Measurements from ENCODE around the gene C2orf69. TPM values are rescaled to one million over a fixed set of nuclear protein-coding genes. Genes with fewer than 3 reads are reported as not detected.
A peak's percentile ranks its signal among the peaks of the same experiment; 100 is the strongest.

C2orf69 gene
- total RNA-seq, 1 experiment from 2014 or later: 29.9 TPM

GRCh38 chr2:199916980-199917379, 5.9 kb downstream of the C2orf69 start:
- H3K4me3 Mint-ChIP-seq: no peak overlapping the region
- peaks cover 18% of the 10 kb centered on the region for H3K4me1 Mint-ChIP-seq
- H3K27ac Mint-ChIP-seq: no peak overlapping the region
- H3K9me3 Mint-ChIP-seq: peaks cover 29% of the 10 kb centered on the region
- no peak for DNase-seq (ENCODE audit: low spot score)
- ChIA-PET POLR2A (interaction anchor here (0.6 kb wide), 1 partner anchor 10 kb away, joined by 4 read pairs; no protein-coding TSS in a partner anchor), CTCF (no interaction called here)
- TF ChIP-seq ZNF232 (CRISPR knock-in tag; IDR thresholded peaks at IDR 0.05): no peak
- TF ChIP-seq PREB (CRISPR knock-in tag; IDR thresholded peaks at IDR 0.05; ENCODE audit: borderline replicate concordance): no peak
- TF ChIP-seq ATF1 (CRISPR knock-in tag; IDR thresholded peaks at IDR 0.05): no peak
- TF ChIP-seq ZNF512 (CRISPR knock-in tag; IDR thresholded peaks at IDR 0.05; ENCODE audit: borderline replicate concordance): no peak
- TF ChIP-seq ZNF416 (CRISPR knock-in tag; IDR thresholded peaks at IDR 0.05): no peak
- no peak for TF ChIP-seq MXD4 (CRISPR knock-in tag; IDR thresholded peaks at IDR 0.05; ENCODE audit: borderline replicate concordance)
- TF ChIP-seq MAX (CRISPR knock-in tag; IDR thresholded peaks at IDR 0.05): no peak
- no peak for TF ChIP-seq CTCF (IDR thresholded peaks at IDR 0.05)
- TF ChIP-seq SP1 (CRISPR knock-in tag; conservative IDR thresholded peaks at IDR 0.05): no peak
- TF ChIP-seq CBFB (CRISPR knock-in tag; IDR thresholded peaks at IDR 0.05; ENCODE audit: low read depth): no peak
- no peak for TF ChIP-seq E2F5 (CRISPR knock-in tag; IDR thresholded peaks at IDR 0.05)
- TF ChIP-seq NR1H2 (CRISPR knock-in tag; IDR thresholded peaks at IDR 0.05): no peak
- no peak for TF ChIP-seq ESRRA (CRISPR knock-in tag; IDR thresholded peaks at IDR 0.05; ENCODE audit: borderline replicate concordance)
- no peak for TF ChIP-seq RORB (CRISPR knock-in tag; IDR thresholded peaks at IDR 0.05)
- no peak for TF ChIP-seq ZNF219 (CRISPR knock-in tag; IDR thresholded peaks at IDR 0.05; ENCODE audit: borderline replicate concordance)
- no peak for ATAC-seq
- H3K27me3 Mint-ChIP-seq (ENCODE audit: low read depth): no peaks in the 10 kb centered on the region
- peaks cover 70% of the 10 kb centered on the region for H3K36me3 Mint-ChIP-seq

- H3K9me3 Mint-ChIP-seq: peaks cover 6% of the 10 kb centered on the region
- ATAC-seq (peak; percentile 46), DNase-seq (ENCODE audit: low spot score) (no peak)
- no peaks in the 10 kb centered on the region for H3K27me3 Mint-ChIP-seq (ENCODE audit: low read depth)
- H3K4me1 Mint-ChIP-seq: peaks cover 26% of the 10 kb centered on the region
- peaks cover 41% of the 10 kb centered on the region for H3K36me3 Mint-ChIP-seq
- CTCF ChIA-PET: interaction anchor here (0.6 to 0.8 kb wide), 2 partner anchors 46 to 317 kb away, joined by 3 to 8 read pairs; no protein-coding TSS in a partner anchor
- peak overlapping the region; percentile 79; the same call in 1 of the 2 replicates for H3K27ac Mint-ChIP-seq
- H3K4me3 Mint-ChIP-seq: no peak overlapping the region
- POLR2A ChIA-PET: no interaction called here
- no peak for TF ChIP-seq IRF1 (CRISPR knock-in tag; IDR thresholded peaks at IDR 0.05)
- TF ChIP-seq NR3C1 (CRISPR knock-in tag; conservative IDR thresholded peaks at IDR 0.05; ENCODE audit: low read depth): no peak
- TF ChIP-seq SOX15 (CRISPR knock-in tag; IDR thresholded peaks at IDR 0.05): no peak
- TF ChIP-seq MYBL2 (CRISPR knock-in tag; IDR thresholded peaks at IDR 0.05): no peak
- no peak for TF ChIP-seq ZNF121 (CRISPR knock-in tag; IDR thresholded peaks at IDR 0.05)
These were observed 11.8 kb downstream of the C2orf69 start for GRCh38 chr2:199922856-199923255.

Measured in WTC11 (cell line).